22Rv1 (cell line): ENCODE data around the gene AGAP1.

ENCODE experiments used
- CTCF ChIP-seq: fragments of 450-650 bp; IDR thresholded peaks from 2 replicates; pipeline ENCODE4 v1.5.1; 2017; ENCODE audit warnings: mild to moderate bottlenecking
- ZFX ChIP-seq: fragments of 450-650 bp; IDR thresholded peaks from 2 replicates; pipeline ENCODE4 v1.6.1; 2017; ENCODE audit warnings: antibody characterized with exemption, borderline replicate concordance

GRCh38 chr2:235820571-235820970 is 326.7 kb downstream of the AGAP1 start:
- TF ChIP-seq CTCF (no peak), ZFX (no peak)
